SH-SY5Y (cell line): ENCODE results near the gene MSH6.

Source experiments
- GATA2 ChIP-seq: IDR thresholded peaks from 2 replicates; pipeline ENCODE4 v1.6.1; 2011; ENCODE audit warnings: mild to moderate bottlenecking, low read depth, low read length
- GATA3 ChIP-seq: IDR thresholded peaks from 2 replicates; pipeline ENCODE4 v1.6.1; 2011; ENCODE audit warnings: low read depth, mild to moderate bottlenecking, low read length, moderate library complexity

DNA sequence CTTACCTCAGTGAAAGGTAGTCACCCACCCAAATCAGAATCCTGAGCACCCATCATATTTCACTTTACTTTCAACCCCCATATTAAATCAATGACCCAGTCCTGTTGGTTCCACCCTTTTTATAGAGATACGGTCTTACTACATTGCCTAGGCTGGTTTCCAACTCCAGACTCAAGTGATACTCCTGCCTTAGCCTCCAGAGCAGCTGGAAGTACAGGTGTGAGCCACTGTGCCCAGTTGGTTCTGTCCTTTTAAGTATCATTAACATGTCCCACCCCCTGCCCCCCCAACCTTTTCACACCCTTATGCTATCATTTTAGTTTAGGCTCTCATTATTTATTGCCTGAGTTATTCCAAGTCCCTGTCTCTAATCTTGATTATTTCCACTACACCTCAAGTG is 28.7 kb downstream of the MSH6 start:
- TF ChIP-seq GATA3 (no peak), GATA2 (no peak)
